ENCODE measurements around the gene TRHDE.

Gene TRHDE

DNA sequence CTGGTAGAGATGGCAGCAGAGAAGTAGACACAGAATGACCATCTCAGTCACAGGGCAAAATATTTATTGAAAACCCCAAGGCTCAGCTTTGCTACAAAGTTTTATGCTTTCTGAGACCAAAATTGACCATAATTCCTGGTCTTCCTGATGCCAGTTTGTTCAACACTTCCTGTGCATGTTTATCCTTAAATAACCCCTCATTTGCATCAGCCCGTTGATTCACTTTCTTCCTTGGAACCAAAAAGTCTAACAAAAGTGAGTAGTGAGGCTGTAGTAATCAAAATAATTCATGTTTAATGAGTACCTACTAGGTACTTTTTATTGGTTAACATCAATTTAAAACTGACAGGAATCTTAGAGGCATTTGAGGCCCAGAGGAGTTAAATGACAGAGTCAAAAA is 51.7 kb downstream of the TRHDE start:
- DNase-seq = no peak

DNA sequence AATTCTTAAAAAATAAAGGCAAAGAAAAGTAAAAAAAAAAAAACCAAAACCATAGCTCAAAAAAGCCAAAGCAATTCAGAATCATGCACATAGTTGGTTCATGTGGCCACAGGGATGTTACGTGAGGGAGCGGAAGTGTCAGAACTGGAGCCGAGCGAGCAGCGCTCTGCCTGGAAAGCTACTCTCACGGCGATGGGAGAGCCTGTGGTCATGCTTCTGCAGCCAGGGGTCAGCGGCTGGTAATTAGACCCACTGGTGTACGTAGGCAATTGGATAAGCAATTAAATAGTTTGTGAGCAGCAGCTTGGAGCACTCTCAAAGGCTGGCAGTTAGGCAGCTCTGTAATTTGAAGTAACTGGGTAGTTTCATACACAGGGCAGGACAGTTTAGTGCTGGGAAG is 58.1 kb downstream of the TRHDE start:
- no peak for DNase-seq

DNA sequence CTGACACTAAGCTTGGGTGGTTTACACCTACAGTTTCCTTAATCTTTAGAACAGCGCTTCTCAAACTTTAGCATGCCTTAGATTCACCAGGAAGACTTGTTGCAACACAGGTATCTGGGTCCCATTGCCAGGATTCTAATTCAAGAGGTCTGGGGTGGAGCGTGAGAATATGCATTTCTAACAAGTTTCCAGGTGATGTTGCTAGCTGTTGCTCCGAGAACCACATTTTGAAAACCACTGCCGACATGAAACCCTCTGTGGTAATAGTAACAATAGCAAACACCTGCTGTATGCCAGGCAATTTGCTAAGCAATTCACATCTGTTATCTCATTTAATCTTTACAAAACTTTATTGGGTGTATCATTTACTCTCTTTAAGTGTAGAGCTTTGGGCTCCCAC is 58.6 kb downstream of the TRHDE start:
- DNase-seq = no peak

DNA sequence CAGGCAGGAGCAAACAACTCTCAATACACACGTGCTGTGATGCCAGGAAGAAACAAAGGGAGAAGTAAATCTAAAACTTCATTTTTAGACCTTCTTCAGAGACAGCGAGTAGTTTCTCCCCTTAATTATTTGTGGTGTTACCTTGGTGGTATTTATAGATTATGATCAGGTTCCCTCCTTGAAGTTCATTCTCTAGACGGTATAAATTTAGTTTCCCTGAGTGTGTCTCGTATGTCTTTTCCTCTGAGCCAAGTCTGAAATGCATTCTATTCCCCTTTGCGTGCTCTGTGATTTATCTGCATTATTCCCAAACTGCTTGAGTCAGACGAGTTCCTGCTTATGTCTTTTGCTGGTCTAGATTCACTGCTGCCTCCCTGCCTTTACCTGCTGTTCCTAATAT is 65.2 kb downstream of the TRHDE start:
- no peak for DNase-seq

DNA sequence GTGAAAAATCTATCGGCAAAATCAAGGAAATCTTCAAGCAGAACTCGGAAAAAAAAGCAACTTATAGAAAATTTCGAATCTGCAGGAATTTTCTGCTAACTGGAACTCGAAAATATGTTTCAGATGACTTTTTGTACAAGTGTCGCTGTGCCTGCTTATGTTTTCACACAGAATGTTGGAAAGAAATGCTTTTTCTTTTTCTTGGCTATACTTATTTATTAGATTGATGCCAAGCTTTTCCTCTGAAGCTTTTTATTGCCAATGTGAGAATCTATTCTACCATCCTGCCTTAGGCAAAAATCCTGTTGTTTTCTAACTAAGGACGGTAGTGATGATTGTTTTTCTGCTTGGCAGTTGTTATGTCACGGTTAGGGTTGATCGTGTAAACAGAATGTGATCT is 65.8 kb downstream of the TRHDE start:
- DNase-seq = no peak

DNA sequence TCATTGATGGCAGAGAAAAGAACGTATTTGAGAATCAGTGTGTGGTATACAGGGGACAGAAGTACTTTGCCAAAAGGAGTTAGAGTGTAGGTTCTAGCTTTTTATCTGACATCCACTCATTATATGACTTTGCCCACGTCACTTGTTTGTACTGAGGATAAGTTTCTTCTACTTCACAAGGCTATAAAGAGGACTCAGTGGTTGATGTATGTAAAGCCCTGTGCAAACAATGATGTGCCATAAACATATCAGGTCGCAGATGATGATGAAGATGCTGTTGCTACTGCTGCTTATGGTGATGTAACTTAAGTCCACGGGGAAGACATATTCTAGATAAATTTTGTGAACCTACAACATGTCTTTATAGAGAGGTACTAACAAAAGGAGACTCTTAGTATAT is 66.3 kb downstream of the TRHDE start:
- DNase-seq = no peak

DNA sequence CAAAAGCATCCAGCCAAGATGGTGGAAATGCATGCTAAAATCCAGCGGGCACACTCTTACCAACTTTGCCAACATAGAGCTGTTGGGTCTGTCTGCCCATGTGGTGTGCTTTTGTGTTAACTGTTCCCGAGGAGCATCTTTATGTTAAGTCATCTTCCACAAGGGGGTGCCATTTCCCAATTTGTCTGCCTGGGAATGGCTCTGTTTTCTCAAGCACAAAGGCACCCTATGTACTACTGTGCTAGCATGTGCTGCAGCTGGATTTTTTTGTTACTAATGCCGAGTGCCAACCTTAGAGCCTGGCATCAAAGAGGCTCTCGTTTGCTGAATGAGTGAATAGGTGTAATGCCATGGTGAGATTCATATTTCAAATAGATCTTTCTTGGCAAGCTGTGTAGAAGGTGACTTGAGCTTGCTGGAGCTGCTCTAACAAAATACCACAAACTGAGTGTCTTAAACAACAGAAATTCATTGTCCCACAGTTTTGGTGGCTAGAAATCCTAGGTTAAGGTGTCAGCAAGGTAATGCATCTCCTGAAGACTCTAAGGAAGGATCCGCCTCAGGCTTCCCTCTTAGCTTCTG is 74.3 kb downstream of the TRHDE start:
- DNase-seq = peak; percentile 17

DNA sequence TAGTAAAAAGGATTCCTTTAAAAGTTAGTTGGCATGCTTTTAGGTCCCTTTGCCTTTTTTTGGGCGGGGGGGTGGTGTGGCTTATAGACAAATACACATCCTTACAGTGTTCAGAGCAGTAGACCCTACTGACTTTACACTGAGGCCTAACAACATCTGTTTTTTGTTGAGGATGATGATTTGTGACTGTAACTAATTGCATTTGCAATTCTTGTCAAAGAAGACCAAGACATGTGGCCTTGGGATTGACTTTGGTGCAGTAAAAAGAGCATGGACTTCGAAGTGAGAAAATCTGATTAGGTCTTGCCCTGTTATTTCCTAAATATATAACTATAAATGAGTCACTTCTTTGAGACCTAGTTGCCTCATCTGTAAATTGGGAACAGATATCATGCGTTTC is 77.3 kb downstream of the TRHDE start:
- no peak for DNase-seq

DNA sequence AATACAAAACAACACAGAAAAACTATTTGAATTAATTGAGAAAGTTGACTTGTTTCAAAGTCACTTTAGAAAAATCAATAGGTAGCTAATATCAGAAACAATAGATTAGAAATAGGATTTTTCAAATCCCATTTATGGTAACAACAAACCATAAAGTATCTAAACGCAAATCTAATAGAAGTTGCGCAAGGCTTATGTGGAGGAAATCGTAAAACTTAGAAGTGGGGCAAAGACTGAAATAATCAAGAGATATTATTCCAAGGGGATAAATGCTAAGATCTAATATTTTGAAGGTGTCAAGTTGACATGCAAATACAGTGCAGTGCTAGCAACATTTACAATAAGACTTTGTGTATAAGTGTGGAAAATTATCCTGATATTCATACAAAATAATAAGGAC is 87.2 kb downstream of the TRHDE start:
- DNase-seq = no peak

DNA sequence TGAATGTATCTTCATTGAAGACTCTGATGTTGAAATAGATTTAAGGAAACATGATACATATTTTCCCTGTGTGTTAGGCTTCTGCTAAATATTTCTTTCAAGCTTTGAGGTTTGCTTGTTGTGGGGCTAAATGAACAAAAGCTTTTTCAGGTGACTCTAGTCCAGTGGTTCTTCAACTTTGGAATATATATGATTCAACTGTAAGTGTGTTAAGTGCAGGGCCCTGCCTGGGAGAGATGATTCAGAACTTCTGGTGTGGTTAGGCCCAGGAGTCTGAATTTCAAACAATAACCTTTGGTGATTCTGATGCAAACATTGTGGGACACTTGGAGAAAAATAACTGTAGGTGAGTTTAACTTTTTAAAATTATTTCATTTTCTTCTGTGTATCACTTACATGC is 93.0 kb downstream of the TRHDE start:
- no peak for DNase-seq

DNA sequence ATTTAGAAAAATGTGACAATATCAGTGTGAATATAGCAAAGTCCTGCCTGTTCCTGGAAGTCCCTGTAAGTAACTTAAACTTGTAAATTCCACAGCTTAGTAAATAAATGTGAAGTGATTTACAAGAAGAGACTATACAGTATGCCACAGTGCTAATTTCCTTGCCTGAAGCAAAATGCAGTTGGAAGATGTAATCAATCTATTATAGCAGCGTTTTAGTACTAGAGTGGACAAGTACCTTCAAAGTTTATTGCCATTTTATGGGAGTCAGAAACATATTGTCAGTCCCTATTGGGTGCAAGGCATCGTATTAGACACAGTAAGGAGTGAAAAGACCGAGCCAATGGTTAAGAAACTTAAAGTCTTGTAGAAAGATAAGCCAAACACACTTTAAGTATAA is 94.1 kb downstream of the TRHDE start:
- no peak for DNase-seq

DNA sequence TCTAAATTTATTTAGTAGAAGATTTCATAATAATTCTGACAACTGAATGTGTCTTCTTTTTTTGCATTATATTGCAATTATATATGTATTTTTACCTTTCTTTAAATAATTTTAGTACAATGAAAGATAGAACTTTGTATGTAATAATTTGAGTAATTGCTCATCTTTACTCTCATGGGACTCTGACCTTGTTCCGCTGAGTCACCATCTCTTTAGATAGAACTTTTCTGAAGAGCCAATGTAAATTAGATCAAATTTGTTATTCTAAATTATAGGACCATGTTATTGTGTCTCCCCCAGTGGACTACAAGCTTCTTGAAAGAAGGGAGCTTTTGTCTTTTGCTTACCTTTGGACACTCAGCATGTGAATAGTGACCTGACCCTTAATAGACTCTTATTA is 96.1 kb downstream of the TRHDE start:
- no peak for DNase-seq

DNA sequence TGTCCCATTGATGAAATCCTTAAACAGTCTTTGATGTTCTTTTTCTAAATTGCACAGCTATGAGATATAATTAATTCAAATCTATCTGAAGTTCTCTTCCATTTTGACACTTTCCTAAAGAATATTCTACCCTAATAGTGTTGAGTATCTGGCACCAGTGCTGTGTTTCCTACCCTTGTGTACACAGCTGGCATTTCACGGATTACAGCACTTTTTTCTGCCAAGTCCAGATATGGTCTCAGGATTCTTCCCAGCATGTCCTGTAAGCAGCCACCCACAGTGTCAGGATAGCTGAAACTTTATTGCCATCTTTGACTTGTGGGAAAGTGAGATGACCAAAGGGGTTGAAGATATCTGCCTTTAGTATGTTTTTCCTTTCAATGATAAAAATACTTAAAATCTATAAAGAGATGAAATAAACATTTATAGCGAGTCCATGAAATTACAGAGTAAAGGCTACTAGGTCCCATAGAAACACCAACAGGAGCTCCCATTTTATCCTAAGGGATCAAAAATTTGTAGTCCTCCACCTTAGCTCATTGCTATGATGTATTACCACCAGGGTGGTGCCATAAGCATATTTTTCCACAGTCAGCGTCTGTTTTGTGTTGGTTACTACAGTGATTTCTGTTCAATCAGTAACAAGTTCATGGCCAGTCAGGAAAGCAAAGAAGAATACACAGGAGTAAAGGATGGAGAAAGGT is 96.7 kb downstream of the TRHDE start:
- no peak for DNase-seq

DNA sequence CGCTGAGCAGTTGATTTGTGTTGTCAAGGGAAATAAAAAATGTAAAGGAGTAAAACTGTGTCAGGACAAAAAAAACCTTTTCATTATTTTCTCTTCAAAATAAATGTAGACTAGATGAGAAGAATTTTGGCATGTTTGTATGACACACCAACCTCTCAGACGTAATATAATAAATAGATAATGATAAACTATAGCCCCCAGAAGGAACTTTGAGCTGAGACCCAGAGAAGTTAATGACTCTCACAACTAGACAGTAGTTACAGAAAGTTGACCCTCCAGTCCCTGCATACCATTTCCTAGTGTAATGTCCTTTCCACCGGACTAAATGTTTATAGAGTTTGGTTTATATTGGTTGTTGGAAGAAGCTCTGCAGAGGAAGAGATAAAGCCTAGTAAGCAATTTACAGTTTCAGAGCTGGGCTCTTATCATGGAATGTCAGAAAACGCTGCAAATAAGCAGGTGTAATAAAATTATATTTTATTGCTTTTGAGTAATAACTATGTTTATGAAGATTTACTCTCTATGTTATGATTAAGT is 97.3 kb downstream of the TRHDE start:
- no peak for DNase-seq

DNA sequence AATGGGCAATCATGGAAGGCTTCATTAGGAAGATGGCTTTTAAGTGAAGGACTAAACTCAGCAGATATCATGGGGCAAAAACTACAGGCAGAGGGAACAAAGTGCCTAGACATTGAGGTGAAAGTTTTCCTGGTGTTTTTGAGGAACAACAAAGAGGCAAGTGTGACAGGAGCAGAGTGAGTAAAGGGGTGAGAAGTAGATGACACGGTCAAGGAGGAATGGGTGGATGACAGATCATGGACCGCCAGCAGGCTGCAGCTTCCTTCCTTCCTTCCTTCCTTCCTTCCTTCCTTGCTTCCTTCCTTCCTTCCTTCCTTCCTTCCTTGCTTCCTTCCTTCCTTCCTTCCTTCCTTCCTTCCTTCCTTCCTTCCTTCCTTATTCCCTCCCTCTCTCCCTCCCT is 108.3 kb downstream of the TRHDE start:
- no peak for DNase-seq

DNA sequence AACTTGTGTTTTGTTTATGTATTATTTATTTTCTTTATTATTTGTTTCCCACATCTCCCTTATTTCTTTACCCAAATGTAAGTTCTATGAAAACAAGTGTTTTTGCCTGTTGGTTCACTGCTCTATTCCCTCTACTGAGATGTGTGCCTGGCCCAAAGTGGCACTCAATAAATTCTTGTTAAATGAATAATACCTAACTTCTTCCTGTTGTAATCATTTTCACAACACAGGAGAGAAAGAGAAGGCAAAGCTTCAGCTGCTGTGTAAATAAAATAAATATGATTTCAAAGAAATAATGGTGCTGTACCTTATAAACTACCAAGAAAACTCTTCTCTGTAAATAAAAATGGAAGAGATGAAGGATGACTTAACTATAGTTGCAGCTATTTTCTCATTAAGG is 116.2 kb downstream of the TRHDE start:
- DNase-seq = no peak

DNA sequence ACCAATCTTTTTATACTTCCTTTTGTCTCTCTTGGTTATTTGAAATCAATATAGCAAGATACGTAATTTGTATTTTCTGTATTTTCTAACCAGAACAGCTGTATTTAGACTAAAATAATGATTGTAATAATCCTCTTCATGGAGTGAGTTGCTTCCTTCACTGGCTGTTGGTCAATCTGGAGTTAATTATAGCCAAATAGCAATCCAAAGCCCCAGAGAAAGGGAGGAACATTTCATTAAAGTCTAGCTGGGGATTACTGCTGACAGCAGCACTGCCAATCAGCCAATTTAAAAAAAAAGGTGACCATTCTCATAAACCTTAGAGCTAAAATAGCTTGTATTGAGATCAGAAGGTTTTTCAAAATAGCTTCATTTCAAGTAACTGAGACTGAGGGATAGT is 118.0 kb downstream of the TRHDE start:
- DNase-seq = no peak

DNA sequence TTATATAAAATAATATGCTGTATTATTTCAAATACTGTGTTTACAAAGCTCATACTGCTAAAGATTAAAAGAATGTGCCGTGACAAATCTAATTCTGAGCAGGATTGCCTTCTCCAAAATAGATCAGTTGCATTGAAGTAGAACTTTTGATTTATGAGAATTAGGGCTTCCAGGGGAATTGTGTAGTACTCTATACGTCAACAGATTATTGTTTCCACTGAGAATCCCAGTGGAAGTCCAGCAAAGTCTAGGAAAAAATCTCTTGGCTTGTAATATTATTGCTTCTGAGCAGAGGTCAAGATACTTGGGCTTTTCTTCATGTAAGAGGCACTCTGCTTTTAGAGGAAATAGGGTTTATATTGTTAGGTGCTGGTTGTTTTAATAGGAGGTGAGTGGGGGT is 133.9 kb downstream of the TRHDE start:
- no peak for DNase-seq

DNA sequence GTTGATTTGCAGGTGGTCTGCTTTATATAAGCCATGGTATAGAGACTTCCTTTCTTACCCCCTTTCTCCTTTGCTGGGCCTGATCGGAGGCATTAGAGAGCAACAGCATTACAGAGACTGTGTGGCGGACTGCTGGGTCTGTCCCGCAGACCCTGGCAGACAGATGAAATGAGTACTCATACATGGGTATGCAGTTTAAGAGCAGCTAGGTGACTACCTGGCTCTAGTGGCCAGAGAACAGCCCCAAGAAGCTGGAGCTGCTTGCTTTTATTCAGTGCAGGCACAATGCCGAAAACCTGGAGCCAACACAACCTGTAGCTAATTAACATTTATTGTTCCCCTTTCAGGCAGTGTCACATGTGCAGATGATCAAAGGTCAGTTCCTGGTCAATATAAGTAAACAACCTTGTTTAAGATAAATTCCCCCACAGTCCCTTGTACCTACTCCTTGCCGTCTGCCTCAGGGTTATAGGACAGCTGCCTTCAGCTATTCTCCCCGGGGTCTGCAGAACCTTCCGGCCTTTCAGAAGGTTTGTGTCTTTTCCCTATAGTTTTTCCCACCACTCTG is 160.0 kb downstream of the TRHDE start:
- DNase-seq = no peak

DNA sequence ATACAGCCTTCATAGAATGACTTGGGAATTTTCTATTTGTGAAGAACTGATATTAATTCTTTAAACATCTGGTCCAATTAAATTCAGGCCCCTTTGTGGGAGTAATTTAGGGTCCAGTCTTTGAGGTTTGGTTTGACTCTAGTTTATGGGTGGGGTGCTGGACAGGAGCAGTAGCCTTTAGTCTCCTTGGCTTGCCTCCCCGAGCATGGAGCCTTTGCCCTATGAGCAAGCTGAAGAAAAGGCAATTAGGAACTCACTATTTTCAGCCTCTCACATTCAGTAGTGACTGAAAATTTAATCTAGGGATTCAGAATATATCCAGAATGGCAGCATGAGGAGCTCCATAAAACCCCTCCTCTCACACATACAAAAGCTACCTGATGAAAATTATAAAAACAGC is 161.1 kb downstream of the TRHDE start:
- no peak for DNase-seq

DNA sequence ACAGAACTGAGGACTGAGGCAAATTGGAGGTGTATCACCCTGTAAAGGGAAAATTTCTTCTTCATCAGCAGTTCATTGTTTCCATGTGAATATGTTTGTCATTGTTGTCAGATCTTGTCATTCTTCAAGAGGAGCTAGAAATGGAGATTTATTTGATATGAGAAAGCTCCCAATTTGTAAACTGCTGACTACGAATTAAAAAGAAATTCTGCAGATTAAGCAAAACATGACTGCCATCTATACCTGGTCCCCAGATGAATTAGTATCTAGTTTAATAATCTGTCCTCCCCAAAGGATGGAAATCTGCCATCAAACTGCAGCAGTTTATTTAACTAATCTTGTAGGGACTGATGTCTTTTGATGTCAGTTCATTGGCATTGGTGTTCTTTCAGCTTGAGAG is 162.8 kb downstream of the TRHDE start:
- DNase-seq = no peak

DNA sequence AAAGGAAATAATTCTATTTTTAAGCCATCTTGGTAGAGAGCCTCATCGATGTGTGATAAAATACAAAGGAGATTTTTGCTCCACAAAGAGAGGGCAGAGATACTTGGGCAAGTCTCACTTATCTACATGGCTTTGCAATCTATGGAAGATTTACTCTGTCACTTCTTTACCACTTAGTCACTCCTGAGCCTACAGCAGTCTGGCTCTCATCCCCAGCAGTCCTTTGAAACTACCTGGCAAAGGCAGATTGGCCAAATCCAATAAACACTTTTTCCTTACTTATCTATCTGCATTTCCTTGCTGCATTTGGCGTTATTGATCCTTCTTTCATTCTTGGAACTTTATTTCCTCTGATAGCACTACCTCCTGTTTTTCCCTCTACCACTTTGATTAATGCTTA is 170.0 kb downstream of the TRHDE start:
- no peak for DNase-seq

DNA sequence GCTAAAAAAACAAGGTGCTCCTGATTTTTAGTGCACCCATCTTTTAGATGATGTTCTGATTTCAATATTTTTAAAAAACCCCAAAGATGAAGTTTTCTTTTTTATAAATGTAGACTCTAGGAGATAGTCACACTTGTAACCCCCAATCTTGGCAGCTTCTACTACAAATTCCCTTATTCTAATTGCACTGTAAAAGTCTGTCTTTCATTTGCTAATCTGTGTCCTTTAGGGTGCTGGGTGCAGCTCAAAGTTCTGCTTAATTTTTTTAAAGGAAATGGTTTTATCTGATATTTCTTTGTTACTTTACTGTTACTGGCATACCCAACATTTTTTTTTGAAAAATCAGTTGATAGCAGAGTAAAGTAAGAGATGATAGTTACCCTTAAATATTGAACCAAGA is 172.0 kb downstream of the TRHDE start:
- DNase-seq = no peak

DNA sequence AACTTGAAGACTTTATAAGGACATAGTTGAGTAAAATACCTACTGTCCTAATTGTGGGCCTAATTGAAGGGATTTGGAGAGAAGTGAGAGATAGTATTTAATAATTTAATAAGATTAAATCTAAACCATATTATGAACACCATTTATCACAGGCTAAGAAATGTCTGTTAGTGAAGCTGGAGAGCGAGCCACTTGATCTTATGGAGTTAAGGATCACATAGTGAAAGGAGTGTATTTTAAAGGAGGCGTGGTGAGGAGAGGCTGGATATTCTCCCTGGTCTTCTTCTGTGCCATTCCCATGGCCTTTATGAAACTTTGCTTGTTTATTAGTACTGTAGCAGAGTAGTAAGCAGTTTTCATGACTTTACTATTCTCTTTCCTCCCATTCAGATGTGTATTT is 172.4 kb downstream of the TRHDE start:
- no peak for DNase-seq

DNA sequence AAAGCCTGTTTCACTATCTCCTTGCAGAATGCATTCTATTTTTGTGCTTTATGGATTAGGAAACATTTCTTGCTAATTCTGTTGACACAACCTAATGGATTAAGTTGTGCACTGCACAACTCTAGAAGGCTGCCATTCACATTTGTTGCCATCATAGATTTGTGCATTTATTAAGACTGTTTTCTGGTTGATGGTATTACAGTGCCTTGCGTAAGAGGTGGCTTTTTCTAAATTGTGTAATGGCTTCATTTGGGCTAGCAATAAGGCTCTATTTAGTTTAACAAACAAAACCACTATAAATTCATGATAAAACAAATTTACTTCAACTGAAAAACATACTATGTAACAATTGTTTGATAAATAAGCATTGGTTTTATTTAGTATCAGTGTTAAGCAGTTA is 175.9 kb downstream of the TRHDE start:
- DNase-seq = no peak
